NB4 (cell line): ENCODE data around the gene MPPED1.

Source experiments
- POLR2A ChIP-seq: IDR thresholded peaks from 2 replicates; pipeline ENCODE4 v1.6.1; 2011; ENCODE audit warnings: mild to moderate bottlenecking; ENCODE audit not compliant: insufficient read length; ENCODE audit errors: extremely low read depth
- TF ChIP-seq, protein P1 (sequence below): IDR thresholded peaks from one replicate; pipeline ENCODE4 v1.5.1; 2012; ENCODE audit warnings: low read depth, low read length

DNA sequence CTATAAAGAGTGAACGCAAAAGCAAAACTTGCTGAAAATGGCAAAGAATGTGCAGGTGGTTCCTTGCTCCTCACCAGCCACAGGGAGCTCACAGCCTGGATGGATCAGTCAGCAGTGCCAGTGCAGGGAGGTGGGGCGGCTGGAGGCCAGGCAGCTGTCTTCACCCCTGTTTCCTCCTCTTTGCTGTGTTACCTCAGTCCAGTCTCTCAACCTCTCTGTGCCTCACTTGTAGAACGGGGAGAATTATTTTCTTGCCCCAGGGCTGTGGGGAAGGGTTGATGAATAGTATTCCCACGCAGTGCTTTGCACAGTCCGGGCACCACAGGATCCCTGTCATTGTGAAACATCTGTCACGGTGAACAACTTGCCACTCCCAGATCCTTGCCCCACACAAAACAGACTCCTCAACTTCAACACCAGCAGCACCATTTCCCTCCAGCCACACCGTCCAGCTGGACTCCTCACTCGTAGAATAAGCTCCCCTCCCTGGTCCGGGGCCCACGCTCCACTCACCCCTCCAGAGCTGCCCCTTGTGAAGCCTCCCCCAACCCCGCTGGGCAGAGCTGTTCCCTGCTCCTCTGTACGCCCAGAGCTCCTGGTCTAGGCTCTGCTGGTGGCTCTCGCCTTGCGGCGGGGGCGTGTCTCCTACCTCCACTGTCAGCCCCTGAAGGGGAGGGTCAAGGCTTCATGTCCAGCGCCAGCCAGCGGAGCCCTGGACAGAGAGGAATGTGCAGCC, 27.7 kb downstream of the MPPED1 start:
- TF ChIP-seq, protein P1, sequence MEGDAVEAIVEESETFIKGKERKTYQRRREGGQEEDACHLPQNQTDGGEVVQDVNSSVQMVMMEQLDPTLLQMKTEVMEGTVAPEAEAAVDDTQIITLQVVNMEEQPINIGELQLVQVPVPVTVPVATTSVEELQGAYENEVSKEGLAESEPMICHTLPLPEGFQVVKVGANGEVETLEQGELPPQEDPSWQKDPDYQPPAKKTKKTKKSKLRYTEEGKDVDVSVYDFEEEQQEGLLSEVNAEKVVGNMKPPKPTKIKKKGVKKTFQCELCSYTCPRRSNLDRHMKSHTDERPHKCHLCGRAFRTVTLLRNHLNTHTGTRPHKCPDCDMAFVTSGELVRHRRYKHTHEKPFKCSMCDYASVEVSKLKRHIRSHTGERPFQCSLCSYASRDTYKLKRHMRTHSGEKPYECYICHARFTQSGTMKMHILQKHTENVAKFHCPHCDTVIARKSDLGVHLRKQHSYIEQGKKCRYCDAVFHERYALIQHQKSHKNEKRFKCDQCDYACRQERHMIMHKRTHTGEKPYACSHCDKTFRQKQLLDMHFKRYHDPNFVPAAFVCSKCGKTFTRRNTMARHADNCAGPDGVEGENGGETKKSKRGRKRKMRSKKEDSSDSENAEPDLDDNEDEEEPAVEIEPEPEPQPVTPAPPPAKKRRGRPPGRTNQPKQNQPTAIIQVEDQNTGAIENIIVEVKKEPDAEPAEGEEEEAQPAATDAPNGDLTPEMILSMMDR = no peak
- no peak for TF ChIP-seq POLR2A
